SU-DHL-6 (cell line): Measurements from ENCODE around the gene FBXL2.
"Not testable (repeated sequence)": the region's sequence is repeated elsewhere in the genome, so short reads cannot be mapped to it uniquely, and the experiment has no call there.

ENCODE experiments used
- H2AFZ ChIP-seq: fragments of 200-600 bp; sonication (generic); 2 replicates; pipeline ENCODE4 v1.6.1; 2014; ENCODE audit warnings: low read depth, mild to moderate bottlenecking, moderate library complexity, mixed read lengths, antibody characterized with exemption, low read length; ENCODE audit not compliant: severe bottlenecking
- H3F3A ChIP-seq: fragments of 200-600 bp; shearing (Covaris generic); 2 replicates; pipeline ENCODE4 v1.6.0; 2016; ENCODE audit warnings: antibody characterized with exemption, mild to moderate bottlenecking; ENCODE audit not compliant: insufficient read depth
- H3K27ac ChIP-seq: fragments of 200-600 bp; sonication (generic); 2 replicates; pipeline ENCODE4 v1.5.1; 2016; ENCODE audit warnings: low read depth, mild to moderate bottlenecking, low read length, moderate library complexity, mixed read lengths
- H3K27me3 ChIP-seq: fragments of 200-600 bp; sonication (generic), shearing (Covaris generic); 2 replicates; pipeline ENCODE4 v1.6.0; 2014; ENCODE audit warnings: mild to moderate bottlenecking, low read length
- H3K36me3 ChIP-seq: fragments of 200-600 bp; sonication (generic); 2 replicates; pipeline ENCODE4 v1.6.1; 2014; ENCODE audit warnings: mild to moderate bottlenecking, low read length, mixed read lengths
- H3K4me2 ChIP-seq: fragments of 300-600, 200-600 bp; shearing (Covaris generic), sonication (generic); 2 replicates; pipeline ENCODE4 v1.6.0; 2014; ENCODE audit warnings: low read length, low read depth, mild to moderate bottlenecking; ENCODE audit not compliant: poor library complexity, severe bottlenecking
- H3K4me3 ChIP-seq: fragments of 200-600 bp; sonication (generic); 2 replicates; pipeline ENCODE4 v1.5.1; 2014; ENCODE audit warnings: antibody characterized with exemption, low read length, mild to moderate bottlenecking, mixed read lengths; ENCODE audit not compliant: insufficient read depth, poor library complexity, severe bottlenecking
- H3K79me2 ChIP-seq: fragments of 200-600 bp; sonication (generic); 2 replicates; pipeline ENCODE4 v1.6.1; 2014; ENCODE audit warnings: mild to moderate bottlenecking, low read length, moderate library complexity; ENCODE audit not compliant: insufficient read depth
- H3K9ac ChIP-seq: fragments of 200-600 bp; sonication (generic); 2 replicates; pipeline ENCODE4 v1.7.0; 2014; ENCODE audit warnings: mild to moderate bottlenecking, low read length
- H3K9me2 ChIP-seq: fragments of 200-600 bp; sonication (generic); replicated peaks from 2 replicates; pipeline ENCODE4 v1.6.1; 2014; ENCODE audit warnings: low read length; ENCODE audit not compliant: insufficient read depth
- H3K9me3 ChIP-seq: fragments of 200-600 bp; sonication (generic); 2 replicates; pipeline ENCODE4 v1.6.1; 2014; ENCODE audit warnings: low read length, mixed read lengths; ENCODE audit not compliant: insufficient read depth
- H4K20me1 ChIP-seq: fragments of 200-600 bp; sonication (generic); 2 replicates; pipeline ENCODE4 v1.6.1; 2014; ENCODE audit warnings: low read depth, mild to moderate bottlenecking, antibody characterized with exemption, low read length, moderate library complexity, mixed read lengths
- EZH2phosphoT487 ChIP-seq: fragments of 200-600 bp; sonication (generic), shearing (Covaris generic); conservative IDR thresholded peaks from 2 replicates; pipeline ENCODE4 v1.6.1; 2018; ENCODE audit warnings: mild to moderate bottlenecking, antibody characterized with exemption, low read length, moderate library complexity, mixed read lengths
- TF ChIP-seq, protein P1 (sequence below): fragments of 200-600 bp; sonication (generic); IDR thresholded peaks from one replicate; pipeline ENCODE4 v1.5.1; 2017; ENCODE audit warnings: antibody characterized with exemption, mild to moderate bottlenecking, low read length, moderate library complexity; ENCODE audit not compliant: insufficient read depth, poor library complexity, severe bottlenecking

The FBXL2 gene

DNA sequence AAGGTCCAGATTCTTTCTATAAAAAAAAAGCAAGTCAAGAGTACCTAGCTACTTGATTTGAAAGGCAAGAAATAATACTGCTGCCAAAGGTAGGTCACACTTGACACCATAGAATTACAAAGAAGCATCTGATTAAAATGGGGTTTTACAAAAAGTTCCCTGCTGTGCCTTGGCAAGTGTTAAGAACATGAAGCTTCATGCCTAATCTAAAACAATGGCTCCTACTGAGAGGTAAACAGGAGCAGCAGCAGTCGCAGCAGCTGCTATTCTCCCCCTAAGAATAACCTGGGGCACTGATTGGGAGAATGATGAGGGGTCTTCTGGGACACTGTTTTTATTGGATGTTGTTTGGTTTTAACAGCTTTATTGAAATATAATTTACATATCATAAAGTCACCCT, 148.8 kb downstream of the FBXL2 start:
- H3K9ac ChIP-seq = no peak overlapping the region
- H3K27ac ChIP-seq = no peak overlapping the region
- peaks cover 22% of the 10 kb centered on the region for H3K36me3 ChIP-seq
- H2AFZ ChIP-seq = no peak overlapping the region
- H4K20me1 ChIP-seq = peaks cover 36% of the 10 kb centered on the region
- no peaks in the 10 kb centered on the region for H3K9me2 ChIP-seq
- peaks cover 94% of the 10 kb centered on the region for H3K79me2 ChIP-seq
- no peaks in the 10 kb centered on the region for H3K27me3 ChIP-seq
- H3K4me3 ChIP-seq = no peak overlapping the region
- no peak for TF ChIP-seq EZH2phosphoT487
- H3K9me3 ChIP-seq = no peaks in the 10 kb centered on the region
- H3K4me2 ChIP-seq = no peak overlapping the region
- H3F3A ChIP-seq = no peaks in the 10 kb centered on the region

DNA sequence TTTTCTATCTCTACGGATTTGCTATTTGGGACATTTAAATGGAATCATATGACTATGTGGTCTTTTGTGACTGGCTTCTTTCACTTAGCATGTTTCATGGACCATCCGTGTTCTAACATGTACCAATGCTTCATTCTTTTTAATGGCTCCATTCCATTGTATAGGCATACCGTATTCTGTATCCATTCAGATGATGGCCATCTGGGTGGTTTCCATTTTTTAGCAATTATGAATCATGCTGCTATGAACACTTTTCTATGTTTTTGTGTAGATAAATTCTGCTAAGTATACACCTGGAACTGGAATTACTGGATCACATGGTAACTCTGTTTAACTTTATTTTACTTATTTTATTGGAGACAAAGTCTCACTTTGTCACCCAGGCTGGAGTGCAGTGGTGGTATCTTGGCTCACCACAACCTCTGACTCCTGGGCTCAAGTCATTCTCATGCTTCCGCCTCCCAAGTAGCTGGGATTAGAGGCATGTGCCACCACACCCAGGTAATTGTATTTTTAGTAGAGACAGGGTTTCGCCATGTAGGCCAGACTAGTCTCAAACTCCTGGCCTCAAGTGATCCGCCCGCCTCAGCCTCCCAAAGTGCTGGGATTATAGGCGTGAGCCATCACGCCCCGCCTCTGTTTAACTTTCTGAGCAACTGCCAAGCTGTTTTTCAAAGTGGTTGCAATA, 149.5 kb downstream of the FBXL2 start:
- no peak overlapping the region for H3K4me2 ChIP-seq
- H3K4me3 ChIP-seq = no peak overlapping the region
- peaks cover 22% of the 10 kb centered on the region for H3K36me3 ChIP-seq
- H3K27me3 ChIP-seq = no peaks in the 10 kb centered on the region
- TF ChIP-seq, protein P1, sequence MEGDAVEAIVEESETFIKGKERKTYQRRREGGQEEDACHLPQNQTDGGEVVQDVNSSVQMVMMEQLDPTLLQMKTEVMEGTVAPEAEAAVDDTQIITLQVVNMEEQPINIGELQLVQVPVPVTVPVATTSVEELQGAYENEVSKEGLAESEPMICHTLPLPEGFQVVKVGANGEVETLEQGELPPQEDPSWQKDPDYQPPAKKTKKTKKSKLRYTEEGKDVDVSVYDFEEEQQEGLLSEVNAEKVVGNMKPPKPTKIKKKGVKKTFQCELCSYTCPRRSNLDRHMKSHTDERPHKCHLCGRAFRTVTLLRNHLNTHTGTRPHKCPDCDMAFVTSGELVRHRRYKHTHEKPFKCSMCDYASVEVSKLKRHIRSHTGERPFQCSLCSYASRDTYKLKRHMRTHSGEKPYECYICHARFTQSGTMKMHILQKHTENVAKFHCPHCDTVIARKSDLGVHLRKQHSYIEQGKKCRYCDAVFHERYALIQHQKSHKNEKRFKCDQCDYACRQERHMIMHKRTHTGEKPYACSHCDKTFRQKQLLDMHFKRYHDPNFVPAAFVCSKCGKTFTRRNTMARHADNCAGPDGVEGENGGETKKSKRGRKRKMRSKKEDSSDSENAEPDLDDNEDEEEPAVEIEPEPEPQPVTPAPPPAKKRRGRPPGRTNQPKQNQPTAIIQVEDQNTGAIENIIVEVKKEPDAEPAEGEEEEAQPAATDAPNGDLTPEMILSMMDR = no peak
- no peak for TF ChIP-seq EZH2phosphoT487
- H3K9ac ChIP-seq = no peak overlapping the region
- H3K9me3 ChIP-seq = no peaks in the 10 kb centered on the region
- H2AFZ ChIP-seq = no peak overlapping the region
- H3K79me2 ChIP-seq = peaks cover 97% of the 10 kb centered on the region
- H4K20me1 ChIP-seq = peaks cover 39% of the 10 kb centered on the region
- H3K9me2 ChIP-seq = no peaks in the 10 kb centered on the region
- H3K27ac ChIP-seq = no peak overlapping the region
- no peaks in the 10 kb centered on the region for H3F3A ChIP-seq

DNA sequence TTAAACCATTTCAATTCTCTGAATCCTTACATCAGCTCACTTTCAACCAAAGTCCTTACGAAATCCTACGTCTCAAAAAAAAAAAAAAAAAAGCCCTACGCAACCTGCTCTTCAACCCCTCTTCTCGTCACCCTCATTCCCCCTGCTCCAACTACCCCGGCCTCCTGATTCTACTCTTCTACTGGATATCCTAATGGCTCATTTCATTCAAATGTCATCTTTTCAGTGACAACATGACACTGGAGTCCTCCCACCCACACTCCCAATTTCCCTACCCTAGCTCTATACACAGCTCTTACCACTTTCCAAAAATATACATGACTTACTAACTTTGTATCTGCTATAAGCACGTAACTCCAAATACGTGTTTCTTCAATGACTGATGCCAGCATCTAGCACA, 151.5 kb downstream of the FBXL2 start:
- Histone ChIP-seq H3K9me2 (no peaks in the 10 kb centered on the region), H3K36me3 (peaks cover 14% of the 10 kb centered on the region), H3F3A (no peaks in the 10 kb centered on the region), H3K27me3 (no peaks in the 10 kb centered on the region), H3K9me3 (no peaks in the 10 kb centered on the region), H4K20me1 (peaks cover 44% of the 10 kb centered on the region), H3K79me2 (peaks cover 100% of the 10 kb centered on the region), H3K4me2 (no peak overlapping the region), H3K4me3 (no peak overlapping the region), H2AFZ (no peak overlapping the region), H3K27ac (no peak overlapping the region), H3K9ac (no peak overlapping the region)
- TF ChIP-seq, protein P1 = no peak
- TF ChIP-seq EZH2phosphoT487 = no peak

DNA sequence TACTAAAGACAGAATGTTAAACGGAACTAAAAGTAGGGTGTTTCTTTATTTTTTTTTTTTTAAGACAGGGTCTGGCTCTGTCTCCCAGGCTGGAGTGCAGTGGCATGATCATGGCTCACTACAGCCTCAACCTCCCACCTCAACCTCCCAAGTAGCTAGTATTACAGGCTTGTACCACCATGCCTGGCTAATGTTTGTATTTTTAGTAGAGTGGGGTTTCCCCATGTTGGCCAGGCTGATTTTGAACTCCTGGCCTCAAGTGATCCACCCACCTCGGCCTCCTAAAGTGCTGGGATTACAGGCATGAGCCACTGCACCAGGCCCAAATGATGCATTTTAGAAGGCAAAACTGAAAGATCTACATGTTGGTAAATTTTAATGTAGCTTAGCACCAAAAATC, 152.1 kb downstream of the FBXL2 start:
- Histone ChIP-seq H3K79me2 (peaks cover 100% of the 10 kb centered on the region), H4K20me1 (peaks cover 44% of the 10 kb centered on the region), H3K4me2 (peak overlapping the region; percentile 26)
- not testable (repeated sequence) for H3K36me3 ChIP-seq, H3K9me2 ChIP-seq, H3K27ac ChIP-seq, H2AFZ ChIP-seq, H3K27me3 ChIP-seq, H3K9me3 ChIP-seq, H3K9ac ChIP-seq, H3K4me3 ChIP-seq, H3F3A ChIP-seq
